NT2/D1 (cell line): ENCODE measurements around the gene SGK1.

Experiments used
- SUZ12 ChIP-seq: IDR thresholded peaks from 2 replicates; pipeline ENCODE4 v1.6.1; 2011; ENCODE audit not compliant: insufficient read length, insufficient read depth; ENCODE audit errors: extremely low read depth
- YY1 ChIP-seq: IDR thresholded peaks from 2 replicates; pipeline ENCODE4 v1.6.1; 2011; ENCODE audit not compliant: insufficient read length, insufficient read depth
- ZNF274 ChIP-seq: IDR thresholded peaks from 2 replicates; pipeline ENCODE4 v1.6.1; 2011; ENCODE audit warnings: mild to moderate bottlenecking, low read depth, low read length

- TF ChIP-seq YY1 (no peak), SUZ12 (no peak), ZNF274 (no peak)
These were observed 94.0 kb downstream of the SGK1 start for GRCh38 chr6:134223796-134224420.
